ENCODE data around the gene ROR1. TPM values are rescaled to one million over a fixed set of nuclear protein-coding genes. Genes with fewer than 3 reads are reported as not detected.

ROR1 gene
- total and polyA plus RNA-seq, 10 of the 15 experiments (the other 5 are each of a cell fraction or from before 2014, with no cell fraction given) = 0.02 to 0.08 (median 0.05) TPM; not detected in 6

GRCh38 chr1:64220241-64220640 lies 446.4 kb downstream of the ROR1 start:
- H3K36me3 ChIP-seq (ENCODE audit: control insufficient read depth in 2 of 2, insufficient read depth in 2 of 2, low read length in 1 of 2) = no peaks in the 10 kb centered on the region
- ATAC-seq = no peak
- in situ Hi-C loops (cut with MboI) = no loop called here
- H3K4me1 ChIP-seq (ENCODE audit: control insufficient read depth, insufficient read depth, low read length) = peaks cover 2% of the 10 kb centered on the region
- H3K27me3 ChIP-seq (replicated peaks in 1 of 2; ENCODE audit: control insufficient read depth in 2 of 2, insufficient read depth in 2 of 2, low read length in 1 of 2) = no peaks in the 10 kb centered on the region
- intact Hi-C loops (cut with micrococcal nuclease; ENCODE audit: unreplicated experiment) = no loop called here
- no peak overlapping the region for H2AFZ ChIP-seq (ENCODE audit: control insufficient read depth, low read depth, low read length)
- WGBS (ENCODE audit: insufficient coverage, insufficient replicate concordance, low lambda C conversion rate, missing lambda C conversion rate) = 30% methylated on average over 5 of the region's 5 CpGs
- ChIA-PET CTCF (no interaction called here), RAD21 (ENCODE audit: unreplicated experiment) (no interaction called here), SMC1A (ENCODE audit: uncharacterized antibody, unreplicated experiment) (no interaction called here), POLR2A (no interaction called here)
- no peaks in the 10 kb centered on the region; the same call in 2 of the 3 replicates for H3K9me3 ChIP-seq (replicated peaks; ENCODE audit: control insufficient read depth, insufficient read depth, low read length)
- BruUV-seq (replicated peaks) = no TSS peak
- no peak overlapping the region for H3K4me3 ChIP-seq
- H3K27ac ChIP-seq (ENCODE audit: control insufficient read depth, insufficient read depth) = no peak overlapping the region
- H3K9ac ChIP-seq (ENCODE audit: control insufficient read depth, insufficient read depth, low read length) = no peak overlapping the region
- no peaks in the 10 kb centered on the region for H4K20me1 ChIP-seq (ENCODE audit: control insufficient read depth, insufficient read depth)
- FAIRE-seq = no peak
- H3K79me2 ChIP-seq (ENCODE audit: control insufficient read depth, insufficient read depth, low read length) = no peaks in the 10 kb centered on the region
- no peak overlapping the region for H3K4me2 ChIP-seq (ENCODE audit: control insufficient read depth, insufficient read depth)
- DNase-seq (ENCODE audit: low read depth, low spot score) = no peak
- TF ChIP-seq RUNX3 (IDR thresholded peaks at IDR 0.05; ENCODE audit: low read length) (no peak), BMI1 (IDR thresholded peaks at IDR 0.05; ENCODE audit: borderline replicate concordance) (no peak), STAT1 (conservative IDR thresholded peaks at IDR 0.05) (no peak), RELB (IDR thresholded peaks at IDR 0.05; ENCODE audit: low read depth) (no peak), SP1 (IDR thresholded peaks at IDR 0.05; ENCODE audit: low read depth, low read length) (no peak), BCL11A (IDR thresholded peaks at IDR 0.05; ENCODE audit: low read depth, low read length) (no peak), ZNF592 (IDR thresholded peaks at IDR 0.05) (no peak), ATF3 (IDR thresholded peaks at IDR 0.05; ENCODE audit: borderline replicate concordance, extremely low read depth, low read depth, low read length) (no peak), YY1 (IDR thresholded peaks at IDR 0.05; ENCODE audit: low read depth, low read length) (no peak), DPF2 (IDR thresholded peaks at IDR 0.05) (no peak), IRF4 (IDR thresholded peaks at IDR 0.05; ENCODE audit: low read depth, low read length) (no peak), SUZ12 (IDR thresholded peaks at IDR 0.05; ENCODE audit: unreplicated experiment) (no peak), KDM1A (IDR thresholded peaks at IDR 0.05; ENCODE audit: borderline replicate concordance) (no peak), GATAD2B (conservative IDR thresholded peaks at IDR 0.05; ENCODE audit: low read depth) (no peak), IRF3 (IDR thresholded peaks at IDR 0.05) (no peak), CREB1 (IDR thresholded peaks at IDR 0.05; ENCODE audit: low read depth) (no peak), KAT2A (conservative IDR thresholded peaks at IDR 0.05; ENCODE audit: control insufficient read depth, low read depth, low read length) (no peak)
